ENCODE results near the gene MED29. TPM values are rescaled to one million over a fixed set of nuclear protein-coding genes. Genes with fewer than 3 reads are reported as not detected.
A peak's percentile ranks its signal among the peaks of the same experiment; 100 is the strongest.

The MED29 gene
- total and polyA plus RNA-seq, 2 of the 13 experiments (the other 11 are each of a cell fraction or from before 2014, with no cell fraction given): 14.0 to 19.7 TPM

- TF ChIP-seq, protein P1, sequence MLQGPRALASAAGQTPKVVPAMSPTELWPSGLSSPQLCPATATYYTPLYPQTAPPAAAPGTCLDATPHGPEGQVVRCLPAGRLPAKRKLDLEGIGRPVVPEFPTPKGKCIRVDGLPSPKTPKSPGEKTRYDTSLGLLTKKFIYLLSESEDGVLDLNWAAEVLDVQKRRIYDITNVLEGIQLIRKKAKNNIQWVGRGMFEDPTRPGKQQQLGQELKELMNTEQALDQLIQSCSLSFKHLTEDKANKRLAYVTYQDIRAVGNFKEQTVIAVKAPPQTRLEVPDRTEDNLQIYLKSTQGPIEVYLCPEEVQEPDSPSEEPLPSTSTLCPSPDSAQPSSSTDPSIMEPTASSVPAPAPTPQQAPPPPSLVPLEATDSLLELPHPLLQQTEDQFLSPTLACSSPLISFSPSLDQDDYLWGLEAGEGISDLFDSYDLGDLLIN (CRISPR knock-in tag; IDR thresholded peaks at IDR 0.05; ENCODE audit: borderline replicate concordance): no peak
- TF ChIP-seq, protein P2, sequence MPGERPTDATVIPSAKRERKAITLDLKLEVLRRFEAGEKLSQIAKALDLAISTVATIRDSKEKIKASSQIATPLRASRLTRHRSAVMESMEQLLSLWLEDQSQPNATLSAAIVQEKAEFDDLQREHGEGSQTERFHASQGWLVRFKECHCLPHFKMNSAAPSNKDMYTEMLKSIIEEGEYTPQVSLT (CRISPR knock-in tag; IDR thresholded peaks at IDR 0.05; ENCODE audit: borderline replicate concordance, low read depth): no peak
- TF ChIP-seq ZNF547 (CRISPR knock-in tag; IDR thresholded peaks at IDR 0.05) (0 out of 2 replicates have a peak, but pooled peaks have one; percentile 9), STAT5B (CRISPR knock-in tag; IDR thresholded peaks at IDR 0.05) (no peak), TMF1 (CRISPR knock-in tag; IDR thresholded peaks at IDR 0.05; ENCODE audit: low read depth) (no peak), TERF1 (CRISPR knock-in tag; IDR thresholded peaks at IDR 0.05) (no peak), EHMT2 (IDR thresholded peaks at IDR 0.05; ENCODE audit: borderline replicate concordance, low read depth, low read length) (no peak), ADNP (CRISPR knock-in tag; IDR thresholded peaks at IDR 0.05) (no peak), MYC (CRISPR knock-in tag; IDR thresholded peaks at IDR 0.05; ENCODE audit: borderline replicate concordance) (no peak), KDM6A (CRISPR knock-in tag; IDR thresholded peaks at IDR 0.05; ENCODE audit: low read depth) (no peak)
- TF ChIP-seq, protein P3, sequence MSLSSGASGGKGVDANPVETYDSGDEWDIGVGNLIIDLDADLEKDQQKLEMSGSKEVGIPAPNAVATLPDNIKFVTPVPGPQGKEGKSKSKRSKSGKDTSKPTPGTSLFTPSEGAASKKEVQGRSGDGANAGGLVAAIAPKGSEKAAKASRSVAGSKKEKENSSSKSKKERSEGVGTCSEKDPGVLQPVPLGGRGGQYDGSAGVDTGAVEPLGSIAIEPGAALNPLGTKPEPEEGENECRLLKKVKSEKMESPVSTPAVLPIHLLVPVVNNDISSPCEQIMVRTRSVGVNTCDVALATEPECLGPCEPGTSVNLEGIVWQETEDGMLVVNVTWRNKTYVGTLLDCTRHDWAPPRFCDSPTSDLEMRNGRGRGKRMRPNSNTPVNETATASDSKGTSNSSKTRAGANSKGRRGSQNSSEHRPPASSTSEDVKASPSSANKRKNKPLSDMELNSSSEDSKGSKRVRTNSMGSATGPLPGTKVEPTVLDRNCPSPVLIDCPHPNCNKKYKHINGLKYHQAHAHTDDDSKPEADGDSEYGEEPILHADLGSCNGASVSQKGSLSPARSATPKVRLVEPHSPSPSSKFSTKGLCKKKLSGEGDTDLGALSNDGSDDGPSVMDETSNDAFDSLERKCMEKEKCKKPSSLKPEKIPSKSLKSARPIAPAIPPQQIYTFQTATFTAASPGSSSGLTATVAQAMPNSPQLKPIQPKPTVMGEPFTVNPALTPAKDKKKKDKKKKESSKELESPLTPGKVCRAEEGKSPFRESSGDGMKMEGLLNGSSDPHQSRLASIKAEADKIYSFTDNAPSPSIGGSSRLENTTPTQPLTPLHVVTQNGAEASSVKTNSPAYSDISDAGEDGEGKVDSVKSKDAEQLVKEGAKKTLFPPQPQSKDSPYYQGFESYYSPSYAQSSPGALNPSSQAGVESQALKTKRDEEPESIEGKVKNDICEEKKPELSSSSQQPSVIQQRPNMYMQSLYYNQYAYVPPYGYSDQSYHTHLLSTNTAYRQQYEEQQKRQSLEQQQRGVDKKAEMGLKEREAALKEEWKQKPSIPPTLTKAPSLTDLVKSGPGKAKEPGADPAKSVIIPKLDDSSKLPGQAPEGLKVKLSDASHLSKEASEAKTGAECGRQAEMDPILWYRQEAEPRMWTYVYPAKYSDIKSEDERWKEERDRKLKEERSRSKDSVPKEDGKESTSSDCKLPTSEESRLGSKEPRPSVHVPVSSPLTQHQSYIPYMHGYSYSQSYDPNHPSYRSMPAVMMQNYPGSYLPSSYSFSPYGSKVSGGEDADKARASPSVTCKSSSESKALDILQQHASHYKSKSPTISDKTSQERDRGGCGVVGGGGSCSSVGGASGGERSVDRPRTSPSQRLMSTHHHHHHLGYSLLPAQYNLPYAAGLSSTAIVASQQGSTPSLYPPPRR (CRISPR knock-in tag; IDR thresholded peaks at IDR 0.05; ENCODE audit: borderline replicate concordance): no peak
- TF ChIP-seq, protein P4, sequence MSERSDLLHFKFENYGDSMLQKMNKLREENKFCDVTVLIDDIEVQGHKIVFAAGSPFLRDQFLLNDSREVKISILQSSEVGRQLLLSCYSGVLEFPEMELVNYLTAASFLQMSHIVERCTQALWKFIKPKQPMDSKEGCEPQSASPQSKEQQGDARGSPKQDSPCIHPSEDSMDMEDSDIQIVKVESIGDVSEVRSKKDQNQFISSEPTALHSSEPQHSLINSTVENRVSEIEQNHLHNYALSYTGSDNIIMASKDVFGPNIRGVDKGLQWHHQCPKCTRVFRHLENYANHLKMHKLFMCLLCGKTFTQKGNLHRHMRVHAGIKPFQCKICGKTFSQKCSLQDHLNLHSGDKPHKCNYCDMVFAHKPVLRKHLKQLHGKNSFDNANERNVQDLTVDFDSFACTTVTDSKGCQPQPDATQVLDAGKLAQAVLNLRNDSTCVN (CRISPR knock-in tag; IDR thresholded peaks at IDR 0.05; ENCODE audit: borderline replicate concordance): no peak
- TF ChIP-seq, protein P5, sequence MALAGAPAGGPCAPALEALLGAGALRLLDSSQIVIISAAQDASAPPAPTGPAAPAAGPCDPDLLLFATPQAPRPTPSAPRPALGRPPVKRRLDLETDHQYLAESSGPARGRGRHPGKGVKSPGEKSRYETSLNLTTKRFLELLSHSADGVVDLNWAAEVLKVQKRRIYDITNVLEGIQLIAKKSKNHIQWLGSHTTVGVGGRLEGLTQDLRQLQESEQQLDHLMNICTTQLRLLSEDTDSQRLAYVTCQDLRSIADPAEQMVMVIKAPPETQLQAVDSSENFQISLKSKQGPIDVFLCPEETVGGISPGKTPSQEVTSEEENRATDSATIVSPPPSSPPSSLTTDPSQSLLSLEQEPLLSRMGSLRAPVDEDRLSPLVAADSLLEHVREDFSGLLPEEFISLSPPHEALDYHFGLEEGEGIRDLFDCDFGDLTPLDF (CRISPR knock-in tag; IDR thresholded peaks at IDR 0.05): no peak
- TF ChIP-seq, protein P6, sequence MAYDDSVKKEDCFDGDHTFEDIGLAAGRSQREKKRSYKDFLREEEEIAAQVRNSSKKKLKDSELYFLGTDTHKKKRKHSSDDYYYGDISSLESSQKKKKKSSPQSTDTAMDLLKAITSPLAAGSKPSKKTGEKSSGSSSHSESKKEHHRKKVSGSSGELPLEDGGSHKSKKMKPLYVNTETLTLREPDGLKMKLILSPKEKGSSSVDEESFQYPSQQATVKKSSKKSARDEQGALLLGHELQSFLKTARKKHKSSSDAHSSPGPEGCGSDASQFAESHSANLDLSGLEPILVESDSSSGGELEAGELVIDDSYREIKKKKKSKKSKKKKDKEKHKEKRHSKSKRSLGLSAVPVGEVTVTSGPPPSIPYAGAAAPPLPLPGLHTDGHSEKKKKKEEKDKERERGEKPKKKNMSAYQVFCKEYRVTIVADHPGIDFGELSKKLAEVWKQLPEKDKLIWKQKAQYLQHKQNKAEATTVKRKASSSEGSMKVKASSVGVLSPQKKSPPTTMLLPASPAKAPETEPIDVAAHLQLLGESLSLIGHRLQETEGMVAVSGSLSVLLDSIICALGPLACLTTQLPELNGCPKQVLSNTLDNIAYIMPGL (CRISPR knock-in tag; IDR thresholded peaks at IDR 0.05; ENCODE audit: borderline replicate concordance in 1 of 2, low read depth in 1 of 2): peak in 1 of 2 experiments; percentile 16; a peak in 1 of 4 replicates
- TF ChIP-seq, protein P7, sequence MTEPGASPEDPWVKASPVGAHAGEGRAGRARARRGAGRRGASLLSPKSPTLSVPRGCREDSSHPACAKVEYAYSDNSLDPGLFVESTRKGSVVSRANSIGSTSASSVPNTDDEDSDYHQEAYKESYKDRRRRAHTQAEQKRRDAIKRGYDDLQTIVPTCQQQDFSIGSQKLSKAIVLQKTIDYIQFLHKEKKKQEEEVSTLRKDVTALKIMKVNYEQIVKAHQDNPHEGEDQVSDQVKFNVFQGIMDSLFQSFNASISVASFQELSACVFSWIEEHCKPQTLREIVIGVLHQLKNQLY (CRISPR knock-in tag; IDR thresholded peaks at IDR 0.05): no peak
These were observed 16.6 kb downstream of the MED29 start (continued) for GRCh38 chr19:39407660-39408391.

Data from HepG2 (cell line).